ENCODE results near the gene EFNA2.
"Not testable (repeated sequence)": the region's sequence is repeated elsewhere in the genome, so short reads cannot be mapped to it uniquely, and the experiment has no call there.

EFNA2 gene

DNA sequence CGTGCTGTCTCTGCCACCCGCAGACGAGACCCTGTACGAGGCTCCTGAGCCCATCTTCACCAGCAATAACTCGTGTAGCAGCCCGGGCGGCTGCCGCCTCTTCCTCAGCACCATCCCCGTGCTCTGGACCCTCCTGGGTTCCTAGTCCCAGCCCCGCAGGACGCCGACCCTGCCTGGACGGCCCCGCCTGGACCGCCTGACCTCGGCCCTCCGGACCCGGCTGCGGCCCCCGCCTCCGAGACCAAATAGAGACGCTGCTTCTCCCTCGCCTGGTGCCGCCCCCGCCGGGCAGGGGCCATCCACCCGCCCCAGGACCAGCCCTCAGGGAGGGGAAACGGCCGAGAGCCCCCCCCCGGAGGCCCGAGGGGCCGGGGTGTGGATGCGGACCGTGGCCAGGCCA, 14.1 kb downstream of the EFNA2 start:
- ATAC-seq (replicated peaks; ENCODE audit: extremely low read depth, poor library complexity, severe bottlenecking), result no peak
- no peak overlapping the region for H3K27ac Mint-ChIP-seq (ENCODE audit: low read depth)
- no peak overlapping the region for H3K4me3 Mint-ChIP-seq
- peaks cover 1% of the 10 kb centered on the region for H3K27me3 Mint-ChIP-seq
- no peaks in the 10 kb centered on the region for H3K36me3 Mint-ChIP-seq (ENCODE audit: insufficient read depth)
- no peaks in the 10 kb centered on the region for H3K4me1 Mint-ChIP-seq
- no peaks in the 10 kb centered on the region for H3K9me3 Mint-ChIP-seq
- no peak for DNase-seq (ENCODE audit: low spot score in 2 of 2)

DNA sequence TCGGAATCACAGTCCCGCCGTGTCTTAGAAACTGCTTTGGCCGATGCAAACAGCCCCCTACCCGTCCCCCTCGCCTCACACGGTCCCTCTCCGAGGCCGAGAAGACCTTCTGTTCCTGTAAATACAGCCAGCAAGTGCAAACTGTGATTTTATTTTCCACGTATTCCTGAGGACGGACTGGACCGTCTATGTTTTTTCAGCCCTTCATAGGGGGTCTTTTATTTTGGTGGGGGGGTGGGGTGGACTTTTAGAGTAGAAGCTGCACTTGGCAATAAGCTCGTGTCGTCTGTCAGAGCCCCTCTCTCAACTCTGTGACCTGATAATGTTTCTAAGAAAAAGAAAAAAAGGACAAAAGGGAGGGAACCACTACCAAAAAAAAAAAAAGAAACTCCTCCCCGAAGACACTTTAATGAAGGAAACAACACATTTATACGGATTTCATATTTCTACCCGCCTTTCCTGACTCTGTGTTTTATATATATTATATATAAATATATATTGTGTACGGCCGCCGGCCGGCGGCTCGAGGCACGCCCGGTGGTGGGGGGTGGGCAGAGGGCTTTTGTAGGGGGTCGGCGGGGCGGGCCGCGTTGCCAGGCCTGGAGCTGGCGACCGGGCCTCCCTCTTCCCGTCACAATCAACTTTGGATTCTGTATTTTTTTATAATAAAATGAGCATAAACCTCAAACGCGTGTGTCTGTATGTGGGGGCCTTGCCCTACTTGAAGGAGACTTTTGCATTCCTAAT, 15.2 kb downstream of the EFNA2 start:
- ATAC-seq (replicated peaks; ENCODE audit: extremely low read depth, poor library complexity, severe bottlenecking), result no peak
- no peak for DNase-seq (ENCODE audit: low spot score in 2 of 2)
- no peaks in the 10 kb centered on the region for H3K9me3 Mint-ChIP-seq
- no peaks in the 10 kb centered on the region for H3K36me3 Mint-ChIP-seq (ENCODE audit: insufficient read depth)
- H3K27me3 Mint-ChIP-seq, result no peaks in the 10 kb centered on the region
- no peaks in the 10 kb centered on the region for H3K4me1 Mint-ChIP-seq
- H3K4me3 Mint-ChIP-seq, result no peak overlapping the region
- no peak overlapping the region for H3K27ac Mint-ChIP-seq (ENCODE audit: low read depth)

DNA sequence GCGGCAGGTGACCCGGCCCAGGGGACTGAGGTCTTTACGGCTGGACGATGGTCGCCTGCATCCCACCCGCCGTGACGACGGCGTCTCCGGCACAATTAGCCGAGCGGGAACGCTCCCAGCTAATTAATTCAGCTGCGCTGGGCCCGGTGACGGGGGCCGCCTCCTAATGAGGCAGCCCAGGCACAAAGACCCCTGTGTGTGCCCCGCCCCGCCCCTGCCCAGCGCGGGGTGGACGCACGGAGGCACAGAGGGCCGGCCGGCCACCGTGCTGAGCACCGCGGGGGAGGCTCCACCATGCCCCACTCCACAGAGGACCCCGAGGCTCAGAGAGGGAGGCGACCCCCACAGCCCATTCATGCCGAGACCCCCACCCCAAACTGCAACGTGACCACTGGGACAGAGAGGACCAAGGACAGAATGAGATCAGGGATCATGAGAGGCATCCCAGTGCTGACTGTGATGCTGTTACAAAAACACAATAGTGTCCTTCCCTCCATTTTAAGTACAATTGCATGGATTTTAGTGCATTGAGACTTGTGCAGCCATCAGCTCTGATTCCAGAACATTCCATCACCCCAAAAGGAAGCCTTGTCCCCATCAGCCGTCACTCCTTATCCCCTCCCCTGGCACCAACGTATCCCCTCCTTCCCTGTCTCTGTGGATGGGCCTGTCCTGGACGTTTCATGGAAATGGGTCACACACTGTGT, 17.0 kb downstream of the EFNA2 start:
- no peaks in the 10 kb centered on the region for H3K4me1 Mint-ChIP-seq
- ATAC-seq (replicated peaks; ENCODE audit: extremely low read depth, poor library complexity, severe bottlenecking), result no peak
- H3K27me3 Mint-ChIP-seq, result no peaks in the 10 kb centered on the region
- no peaks in the 10 kb centered on the region for H3K36me3 Mint-ChIP-seq (ENCODE audit: insufficient read depth)
- no peak overlapping the region for H3K27ac Mint-ChIP-seq (ENCODE audit: low read depth)
- H3K9me3 Mint-ChIP-seq, result no peaks in the 10 kb centered on the region
- no peak overlapping the region for H3K4me3 Mint-ChIP-seq
- DNase-seq (ENCODE audit: low spot score in 2 of 2), result no peak

DNA sequence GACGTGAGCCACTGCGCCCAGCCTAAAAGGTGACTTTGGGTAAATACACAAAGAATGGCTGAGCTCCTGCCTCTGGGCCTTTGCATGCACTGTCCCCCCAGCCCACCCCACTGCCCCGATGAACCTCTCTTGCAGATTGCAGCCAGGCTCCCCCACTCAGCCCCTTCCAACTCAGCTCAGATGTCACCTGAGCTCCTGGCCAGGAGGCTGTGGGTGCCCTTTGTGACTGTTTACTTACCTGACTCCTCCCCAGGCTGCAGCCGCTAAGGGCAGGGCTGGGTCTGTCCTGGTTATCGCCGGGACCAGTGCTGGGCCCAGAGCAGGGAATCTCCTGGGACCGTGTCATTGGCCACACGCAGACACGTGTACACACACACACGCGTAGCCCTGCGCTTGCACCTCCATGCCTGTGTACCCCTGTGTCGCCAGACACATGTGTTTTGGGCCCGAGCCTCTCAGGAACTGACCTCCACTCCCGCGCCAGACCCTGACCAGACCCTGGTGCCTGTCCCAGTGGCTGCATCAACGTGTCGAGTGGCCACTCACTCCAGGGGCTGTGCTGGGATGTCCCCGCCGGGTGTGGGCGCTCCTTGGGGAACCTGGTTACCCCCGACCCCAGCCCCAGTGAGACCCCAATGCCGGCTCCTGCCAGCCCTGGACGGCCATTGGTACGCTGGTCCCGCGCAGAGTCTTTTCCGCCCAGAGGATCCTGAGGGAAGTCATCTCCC, 18.7 kb downstream of the EFNA2 start:
- no peak overlapping the region for H3K27ac Mint-ChIP-seq (ENCODE audit: low read depth)
- peaks cover 2% of the 10 kb centered on the region for H3K36me3 Mint-ChIP-seq (ENCODE audit: insufficient read depth)
- H3K27me3 Mint-ChIP-seq, result no peaks in the 10 kb centered on the region
- no peak for ATAC-seq (replicated peaks; ENCODE audit: extremely low read depth, poor library complexity, severe bottlenecking)
- no peak overlapping the region for H3K4me3 Mint-ChIP-seq
- H3K4me1 Mint-ChIP-seq, result no peaks in the 10 kb centered on the region
- DNase-seq (ENCODE audit: low spot score in 2 of 2), result no peak
- H3K9me3 Mint-ChIP-seq, result no peaks in the 10 kb centered on the region

DNA sequence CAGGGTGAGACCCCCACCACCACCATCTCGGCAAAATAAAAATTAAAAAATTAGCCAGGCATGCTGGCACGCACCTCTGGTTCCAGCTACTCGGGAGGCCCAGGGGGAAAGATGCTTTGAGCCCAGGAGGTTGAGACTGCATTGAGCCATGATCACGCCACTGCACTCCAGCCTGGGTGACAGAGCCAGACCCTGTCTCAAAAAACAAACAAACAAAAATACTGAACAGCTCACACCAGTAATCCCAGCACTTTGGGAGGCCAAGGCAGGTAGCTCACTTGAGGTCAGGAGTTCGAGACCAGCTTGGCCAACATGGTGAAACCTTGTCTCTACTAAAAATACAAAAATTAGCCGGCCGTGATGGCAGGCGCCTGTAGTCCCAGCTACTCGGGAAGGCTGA, 19.7 kb downstream of the EFNA2 start:
- H3K27me3 Mint-ChIP-seq; ATAC-seq (replicated peaks; ENCODE audit: extremely low read depth, poor library complexity, severe bottlenecking); DNase-seq (ENCODE audit: low spot score in 2 of 2); H3K9me3 Mint-ChIP-seq; H3K4me3 Mint-ChIP-seq; H3K36me3 Mint-ChIP-seq (ENCODE audit: insufficient read depth); H3K27ac Mint-ChIP-seq (ENCODE audit: low read depth); H3K4me1 Mint-ChIP-seq: not testable (repeated sequence)

DNA sequence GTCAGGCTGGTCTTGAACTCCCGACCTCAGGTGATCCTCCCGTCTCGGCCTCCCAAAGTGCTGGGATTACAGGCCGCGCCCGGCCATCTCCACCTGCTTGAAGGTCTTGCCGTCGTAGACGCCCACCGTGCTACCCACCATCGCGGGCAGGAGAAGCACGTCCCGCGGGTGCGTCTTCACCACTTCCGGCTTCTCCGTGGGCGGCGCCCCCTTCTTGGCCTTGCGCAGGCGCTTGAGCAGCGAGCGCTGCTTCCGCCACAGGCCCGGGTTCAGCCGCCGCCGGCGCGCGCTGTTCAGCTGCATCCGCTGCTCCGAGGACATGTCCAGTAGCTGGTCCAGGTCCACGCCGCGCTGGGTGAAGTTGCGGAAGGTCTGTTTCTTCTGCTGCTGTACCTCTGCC, 21.6 kb downstream of the EFNA2 start:
- Mint-ChIP-seq H3K4me3 (no peak overlapping the region), H3K36me3 (ENCODE audit: insufficient read depth) (peaks cover 2% of the 10 kb centered on the region)
- no peak for ATAC-seq (replicated peaks; ENCODE audit: extremely low read depth, poor library complexity, severe bottlenecking)

DNA sequence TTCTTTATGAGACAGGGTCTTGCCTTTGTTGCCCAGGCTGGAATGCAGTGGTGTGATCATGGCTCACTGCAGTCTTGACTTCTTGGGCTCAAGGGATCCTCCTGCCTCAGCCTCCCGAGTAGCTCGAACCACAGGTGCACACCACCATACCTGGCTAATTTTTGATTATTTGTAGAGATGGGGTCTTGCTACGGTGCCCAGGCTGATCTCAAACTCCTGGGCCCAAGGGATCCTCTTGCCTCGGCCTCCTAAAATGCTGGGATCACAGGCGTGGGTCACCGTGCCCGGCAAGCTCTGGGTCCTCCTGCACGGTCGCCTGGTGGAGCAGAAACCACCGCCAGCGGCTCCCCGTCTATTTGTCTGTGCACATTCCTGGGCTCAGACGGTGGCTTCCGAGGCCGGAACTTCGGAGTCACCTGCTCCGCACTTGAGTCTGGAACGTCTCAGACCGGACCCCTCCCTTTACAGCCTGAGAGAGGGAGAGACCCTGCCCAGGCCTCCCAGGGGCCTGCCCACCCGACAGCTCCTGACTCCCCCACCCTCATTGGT, 22.2 kb downstream of the EFNA2 start:
- Mint-ChIP-seq H3K27me3 (no peaks in the 10 kb centered on the region), H3K4me3 (no peak overlapping the region), H3K36me3 (ENCODE audit: insufficient read depth) (peaks cover 2% of the 10 kb centered on the region), H3K27ac (ENCODE audit: low read depth) (no peak overlapping the region), H3K4me1 (no peaks in the 10 kb centered on the region), H3K9me3 (no peaks in the 10 kb centered on the region)
- DNase-seq (ENCODE audit: low spot score in 2 of 2) (no peak), ATAC-seq (replicated peaks; ENCODE audit: extremely low read depth, poor library complexity, severe bottlenecking) (no peak)

More for the DNA sequence above, 21.6 kb downstream of the EFNA2 start:
- no peaks in the 10 kb centered on the region for H3K27me3 Mint-ChIP-seq
- no peaks in the 10 kb centered on the region for H3K9me3 Mint-ChIP-seq
- no peak overlapping the region for H3K27ac Mint-ChIP-seq (ENCODE audit: low read depth)
- no peak for DNase-seq (ENCODE audit: low spot score in 2 of 2)
- H3K4me1 Mint-ChIP-seq, result no peaks in the 10 kb centered on the region

DNA sequence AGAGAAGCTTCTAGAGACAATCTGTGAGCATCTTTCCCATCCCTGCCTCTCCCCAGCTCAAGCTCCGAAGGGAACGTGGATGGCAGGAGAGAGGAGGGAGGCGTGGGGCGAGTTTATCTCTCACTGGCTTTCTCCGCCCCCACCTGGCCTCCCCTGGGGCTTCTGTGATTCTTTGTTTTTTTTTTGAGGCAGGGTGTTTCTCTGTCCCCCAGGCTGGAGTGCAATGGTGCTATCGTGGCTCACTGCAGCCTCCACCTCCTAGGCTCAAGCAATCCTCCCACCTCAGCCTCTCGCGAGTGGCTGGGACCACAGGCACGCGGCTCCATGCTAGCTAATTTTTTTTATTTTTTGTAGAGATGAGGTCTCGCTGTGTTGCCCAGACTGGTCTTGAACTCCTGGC, 23.0 kb downstream of the EFNA2 start:
- Mint-ChIP-seq H3K27me3 (no peaks in the 10 kb centered on the region), H3K4me3 (no peak overlapping the region), H3K9me3 (no peaks in the 10 kb centered on the region), H3K4me1 (no peaks in the 10 kb centered on the region), H3K27ac (ENCODE audit: low read depth) (no peak overlapping the region), H3K36me3 (ENCODE audit: insufficient read depth) (peaks cover 2% of the 10 kb centered on the region)
- DNase-seq (ENCODE audit: low spot score in 2 of 2) (no peak), ATAC-seq (replicated peaks; ENCODE audit: extremely low read depth, poor library complexity, severe bottlenecking) (no peak)

DNA sequence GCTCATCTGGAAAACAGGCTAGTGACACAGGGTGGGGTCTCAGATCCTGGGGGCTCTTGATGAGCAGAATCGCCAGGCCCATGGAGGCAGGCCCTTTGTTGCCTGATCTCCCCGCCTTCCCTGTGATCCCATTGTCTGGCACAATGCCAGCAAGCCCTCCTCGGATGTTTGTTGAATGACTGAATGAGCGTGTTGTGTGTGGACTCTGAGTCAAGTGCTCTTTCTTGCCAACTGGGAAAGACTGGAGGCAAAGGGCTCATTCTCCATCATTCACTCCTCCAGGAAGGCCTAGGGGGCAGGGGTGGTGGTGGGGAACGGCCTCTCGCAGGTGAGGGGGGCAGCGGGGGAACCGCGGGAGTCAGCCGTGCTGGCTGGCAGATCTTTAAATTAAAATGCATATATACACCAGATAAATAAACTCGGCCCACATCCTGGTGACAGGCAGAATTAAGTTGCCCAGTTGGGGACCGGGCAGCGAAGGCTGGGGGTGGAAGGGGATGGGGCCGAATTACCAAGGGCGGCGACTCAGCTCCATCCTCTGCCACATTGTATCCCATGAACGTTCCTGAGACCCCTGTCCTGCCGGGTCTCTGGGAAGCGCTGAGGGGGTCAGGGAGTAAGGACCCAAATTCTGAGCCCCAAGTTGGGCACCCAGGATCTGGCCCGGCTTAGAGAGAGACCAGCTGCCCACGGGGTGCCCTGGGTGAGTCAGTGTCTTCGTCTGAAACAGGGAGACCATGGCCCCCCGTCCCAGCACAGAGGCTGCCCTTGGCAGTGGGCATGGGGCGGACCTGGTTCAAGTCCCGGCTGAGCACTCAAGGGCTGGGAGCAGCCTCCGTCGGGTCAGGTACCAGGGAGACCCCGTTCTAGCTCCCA, 24.5 kb downstream of the EFNA2 start:
- no peaks in the 10 kb centered on the region for H3K9me3 Mint-ChIP-seq
- H3K36me3 Mint-ChIP-seq (ENCODE audit: insufficient read depth), result peaks cover 2% of the 10 kb centered on the region
- DNase-seq (ENCODE audit: low spot score in 2 of 2), result no peak
- H3K27me3 Mint-ChIP-seq, result no peaks in the 10 kb centered on the region
- no peaks in the 10 kb centered on the region for H3K4me1 Mint-ChIP-seq
- no peak overlapping the region for H3K27ac Mint-ChIP-seq (ENCODE audit: low read depth)
- H3K4me3 Mint-ChIP-seq, result no peak overlapping the region
- ATAC-seq (replicated peaks; ENCODE audit: extremely low read depth, poor library complexity, severe bottlenecking), result no peak

DNA sequence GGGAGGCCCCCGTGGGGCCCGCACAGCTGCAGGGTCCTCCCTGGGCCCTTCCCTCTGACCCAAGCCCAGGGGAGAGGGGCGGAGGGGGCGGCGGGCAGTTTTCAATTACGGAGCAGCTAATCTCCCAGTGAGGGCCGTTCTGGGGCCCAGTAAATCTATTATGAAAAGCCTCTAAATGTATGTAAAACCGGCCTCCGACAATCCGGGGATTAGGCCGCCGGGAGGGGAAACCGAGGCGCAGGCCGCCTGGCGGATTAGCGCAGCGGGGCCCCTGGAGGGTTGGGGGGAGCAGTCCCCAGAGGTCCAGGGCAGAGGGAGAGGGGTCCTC, 25.1 kb downstream of the EFNA2 start:
- Mint-ChIP-seq H3K9me3 (no peaks in the 10 kb centered on the region), H3K36me3 (ENCODE audit: insufficient read depth) (peaks cover 2% of the 10 kb centered on the region)

DNA sequence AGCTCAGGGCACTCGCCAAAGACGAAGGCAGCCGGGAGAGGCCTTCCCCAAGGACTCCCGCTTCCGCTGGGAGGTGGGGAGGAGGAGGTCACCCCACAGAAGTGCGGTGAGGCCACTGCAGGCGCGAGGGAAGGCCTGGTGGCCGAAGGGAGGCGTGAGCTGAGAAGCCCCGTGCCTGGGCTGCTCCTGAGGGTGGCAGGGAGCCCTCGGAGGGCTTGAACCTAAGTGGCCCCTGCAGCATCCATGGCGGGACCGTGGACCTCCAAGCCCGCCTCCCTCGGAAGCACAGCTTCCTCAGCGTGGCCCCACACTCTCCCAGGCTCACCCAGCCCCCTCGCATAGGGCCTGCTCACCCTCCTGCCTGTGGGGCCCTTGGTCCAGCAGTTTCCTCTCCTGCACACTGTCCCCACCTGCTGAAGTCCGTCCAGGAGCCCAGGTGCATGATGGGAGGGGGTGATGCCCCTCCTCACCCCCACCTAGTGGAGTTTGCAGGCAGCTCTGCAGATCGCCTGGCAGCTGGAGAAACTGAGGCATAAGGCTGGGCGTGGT, 25.9 kb downstream of the EFNA2 start:
- ATAC-seq (replicated peaks; ENCODE audit: extremely low read depth, poor library complexity, severe bottlenecking) (no peak), DNase-seq (ENCODE audit: low spot score in 2 of 2) (no peak)
- H3K36me3 Mint-ChIP-seq (ENCODE audit: insufficient read depth), result peaks cover 2% of the 10 kb centered on the region
- H3K4me3 Mint-ChIP-seq, result no peak overlapping the region
- H3K27ac Mint-ChIP-seq (ENCODE audit: low read depth), result no peak overlapping the region
- H3K4me1 Mint-ChIP-seq, result no peaks in the 10 kb centered on the region
- no peaks in the 10 kb centered on the region for H3K9me3 Mint-ChIP-seq
- no peaks in the 10 kb centered on the region for H3K27me3 Mint-ChIP-seq

More for the DNA sequence above, 25.1 kb downstream of the EFNA2 start:
- Mint-ChIP-seq H3K4me3 (no peak overlapping the region), H3K4me1 (no peaks in the 10 kb centered on the region), H3K27me3 (no peaks in the 10 kb centered on the region), H3K27ac (ENCODE audit: low read depth) (no peak overlapping the region)
- DNase-seq (ENCODE audit: low spot score in 2 of 2) (no peak), ATAC-seq (replicated peaks; ENCODE audit: extremely low read depth, poor library complexity, severe bottlenecking) (no peak)
